Brain pericyte (primary cell): Measurements from ENCODE around the gene TMPRSS2.
"Not testable (repeated sequence)": the region's sequence is repeated elsewhere in the genome, so short reads cannot be mapped to it uniquely, and the experiment has no call there.

Experiments used
- DNase-seq: peaks from one replicate; pipeline ENCODE4 v3.0.0-alpha.2; 2012; ENCODE audit warnings: low read depth, low spot score

The TMPRSS2 gene

GRCh38 chr21:41426676-41427404 is 81.1 kb downstream of the TMPRSS2 start:
- DNase-seq: no peak

DNA sequence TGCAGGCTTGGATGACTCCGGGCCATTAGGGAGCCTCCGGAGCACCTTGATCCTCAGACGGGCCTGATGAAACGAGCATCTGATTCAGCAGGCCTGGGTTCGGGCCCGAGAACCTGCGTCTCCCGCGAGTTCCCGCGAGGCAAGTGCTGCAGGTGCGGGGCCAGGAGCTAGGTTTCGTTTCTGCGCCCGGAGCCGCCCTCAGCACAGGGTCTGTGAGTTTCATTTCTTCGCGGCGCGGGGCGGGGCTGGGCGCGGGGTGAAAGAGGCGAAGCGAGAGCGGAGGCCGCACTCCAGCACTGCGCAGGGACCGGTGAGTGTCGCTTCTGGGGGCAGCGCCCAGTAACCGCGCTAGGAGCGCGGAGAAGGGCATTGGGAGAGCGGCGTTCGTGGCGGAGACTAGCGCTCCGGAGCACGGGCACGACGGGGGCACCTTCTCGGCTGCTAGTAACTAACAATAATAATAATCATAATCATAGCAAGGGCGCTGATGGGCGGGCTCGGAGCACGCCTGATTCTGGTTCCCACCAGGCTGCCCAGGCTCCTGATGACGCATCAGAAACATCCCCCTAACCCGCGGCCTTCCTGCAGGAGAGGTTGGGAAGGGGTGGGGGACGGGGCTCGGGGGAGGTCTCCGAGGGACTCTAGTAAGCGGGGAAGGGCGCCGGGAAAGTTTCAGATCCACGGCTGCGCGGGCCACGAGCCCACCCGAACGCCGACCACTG is 81.8 kb downstream of the TMPRSS2 start, which contains the start of gene MX1:
Gene MX1 (plus strand): TSS at position 286 of the 722 bp plus-strand sequence. CDS start 5,832 bp downstream, outside the sequence.
- DNase-seq: no peak

DNA sequence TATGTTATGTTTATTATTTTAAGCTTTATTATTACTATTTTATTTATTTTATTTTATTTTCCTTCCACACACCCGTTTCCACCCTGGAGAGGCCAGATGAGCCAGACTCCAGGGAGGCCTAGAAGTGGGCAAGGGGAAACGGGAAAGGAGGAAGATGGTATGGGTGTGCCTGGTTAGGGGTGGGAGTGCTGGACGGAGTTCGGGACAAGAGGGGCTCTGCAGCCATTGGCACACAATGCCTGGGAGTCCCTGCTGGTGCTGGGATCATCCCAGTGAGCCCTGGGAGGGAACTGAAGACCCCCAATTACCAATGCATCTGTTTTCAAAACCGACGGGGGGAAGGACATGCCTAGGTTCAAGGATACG is 82.4 kb downstream of the TMPRSS2 start:
- no peak for DNase-seq

GRCh38 chr21:41423305-41423636 is 84.7 kb downstream of the TMPRSS2 start:
- DNase-seq: not testable (repeated sequence)

GRCh38 chr21:41422546-41423304 is 85.2 kb downstream of the TMPRSS2 start:
- no peak for DNase-seq

GRCh38 chr21:41420998-41421397 is 87.0 kb downstream of the TMPRSS2 start:
- DNase-seq: not testable (repeated sequence)

DNA sequence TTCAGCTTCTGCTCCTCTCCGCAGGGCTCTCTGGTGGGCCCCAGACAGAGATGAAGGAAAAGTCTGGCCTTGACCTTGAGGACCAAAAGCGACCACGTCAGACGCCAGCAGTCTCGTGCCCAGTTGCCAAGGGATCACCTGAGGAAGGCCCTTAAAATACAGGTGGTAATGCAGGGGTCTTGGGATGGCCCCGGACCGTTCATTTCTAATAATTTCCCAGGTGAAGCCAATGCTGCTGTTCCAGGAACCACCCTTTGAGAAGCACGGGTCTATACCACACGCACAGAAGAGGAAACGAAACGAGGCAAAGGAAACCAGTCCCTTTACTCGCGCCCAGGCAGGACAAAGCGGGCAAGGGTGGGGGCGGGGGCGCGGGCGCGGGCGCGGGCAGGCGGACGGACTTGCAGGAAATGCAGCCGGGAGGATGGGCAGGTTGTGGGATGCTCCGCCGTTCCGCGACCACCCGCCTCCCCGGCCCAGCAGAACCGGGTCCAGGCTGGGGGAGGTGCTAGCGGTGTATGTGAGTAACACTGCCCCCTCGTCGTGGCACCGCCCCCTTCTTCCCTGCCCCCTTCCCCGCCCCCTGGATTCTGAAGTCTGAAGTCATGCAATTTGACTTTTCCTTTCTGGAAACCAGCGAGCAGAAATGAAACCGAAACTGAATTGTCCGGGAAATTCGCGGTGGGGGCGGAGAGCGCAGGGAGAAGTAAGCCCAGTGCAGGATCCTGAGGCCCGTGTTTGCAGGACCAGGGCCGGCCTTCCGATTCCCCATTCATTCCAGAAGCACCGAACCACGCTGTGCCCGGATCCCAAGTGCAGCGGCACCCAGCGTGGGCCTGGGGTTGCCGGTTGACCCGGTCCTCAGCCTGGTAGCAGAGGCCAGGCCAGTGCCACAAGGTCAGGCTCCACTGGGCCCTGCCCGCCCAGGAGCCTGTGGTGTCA is 87.8 kb downstream of the TMPRSS2 start:
- DNase-seq: peak; percentile 41

DNA sequence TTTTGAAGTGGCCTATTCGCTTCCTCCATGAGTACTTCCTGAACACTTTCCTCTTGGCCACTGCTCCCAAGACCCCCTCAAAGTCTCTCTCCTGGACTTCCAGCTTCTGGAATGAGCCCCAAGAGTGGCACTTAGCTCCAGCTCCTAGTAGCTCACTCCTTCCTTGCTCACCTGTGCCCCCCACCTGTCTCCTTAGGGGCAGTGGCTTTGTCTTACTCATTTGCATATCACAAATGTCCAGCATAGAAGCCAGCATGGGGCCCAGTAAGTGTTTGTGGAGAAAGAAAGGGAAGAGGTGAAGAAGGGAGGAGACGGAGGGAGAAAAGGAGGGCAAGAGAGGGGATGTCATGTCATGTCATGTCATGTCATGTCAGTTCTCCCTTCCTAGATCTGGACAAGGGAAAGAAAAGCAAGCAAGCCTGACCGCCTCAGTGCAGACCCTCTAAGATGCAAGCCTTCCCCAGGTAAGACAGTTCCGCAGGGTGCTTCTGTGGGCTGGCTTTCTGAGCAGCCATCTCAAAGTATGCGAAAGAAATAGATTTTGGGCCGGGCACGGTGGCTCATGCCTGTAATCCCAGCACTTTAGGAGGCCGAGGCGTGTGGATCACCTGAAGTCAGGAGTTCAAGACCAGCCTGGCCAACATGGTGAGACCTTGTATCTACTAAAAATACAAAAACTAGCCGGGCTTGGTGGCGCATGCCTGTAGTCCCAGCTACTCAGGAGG is 88.8 kb downstream of the TMPRSS2 start:
- no peak for DNase-seq

DNA sequence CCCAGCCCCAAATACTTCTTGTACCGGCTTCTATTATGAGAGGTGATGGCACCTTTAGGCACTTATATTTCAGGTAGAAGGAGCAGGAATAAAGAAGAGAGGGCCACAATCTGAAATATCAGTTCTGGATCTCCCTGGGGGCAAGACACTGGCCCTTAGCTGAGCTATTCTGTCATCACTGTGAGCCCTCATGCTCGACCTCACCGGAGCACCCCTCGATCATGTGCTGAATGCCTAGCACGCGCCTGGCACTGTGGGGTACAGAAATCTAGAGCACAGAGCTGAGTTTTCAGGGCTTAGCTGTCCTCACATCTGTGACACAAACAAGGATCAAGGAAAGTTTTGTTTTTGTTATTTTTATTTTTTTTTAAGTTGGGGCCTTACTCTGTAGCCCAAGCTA is 89.6 kb downstream of the TMPRSS2 start:
- no peak for DNase-seq

DNA sequence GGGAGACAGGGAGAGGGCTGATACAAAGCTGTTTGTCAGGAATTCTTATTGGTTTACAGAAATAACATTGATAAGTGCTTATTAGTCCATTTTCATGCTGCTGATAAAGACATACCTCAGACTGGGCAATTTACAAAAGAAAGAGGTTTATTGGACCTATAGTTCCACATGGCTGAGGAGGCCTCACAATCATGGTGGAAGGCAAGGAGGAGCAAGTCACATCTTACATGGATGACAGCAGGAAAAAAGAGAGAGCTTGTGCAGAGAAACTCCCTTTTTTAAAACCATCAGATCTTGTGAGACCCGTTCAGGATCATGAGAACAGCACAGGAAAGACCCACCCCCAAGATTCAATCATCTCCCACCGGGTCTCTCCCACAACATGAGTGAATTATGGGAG is 90.5 kb downstream of the TMPRSS2 start:
- DNase-seq: not testable (repeated sequence)
